ENCODE measurements around the gene CEL.
"Not testable (repeated sequence)": the region's sequence is repeated elsewhere in the genome, so short reads cannot be mapped to it uniquely, and the experiment has no call there.

Gene CEL

GRCh38 chr9:133061764-133062145, at the start of gene CEL:
Gene CEL (plus strand): TSS chr9:133061981. CDS start chr9:133062003, 22 bp downstream.
- not testable (repeated sequence) for DNase-seq (ENCODE audit: low read depth); H3K4me3 ChIP-seq (ENCODE audit: low read depth, low read length)

GRCh38 chr9:133014696-133015095, 47.1 kb upstream of the CEL start:
- no peak overlapping the region for H3K4me3 ChIP-seq (ENCODE audit: low read depth, low read length)

GRCh38 chr9:133023117-133023890, 38.5 kb upstream of the CEL start:
- no peak for DNase-seq (ENCODE audit: low read depth)
- no peak overlapping the region for H3K4me3 ChIP-seq (ENCODE audit: low read depth, low read length)
- TF ChIP-seq CTCF (conservative IDR thresholded peaks at IDR 0.05; ENCODE audit: low read depth, low read length): no peak

More at GRCh38 chr9:133014696-133015095, 47.1 kb upstream of the CEL start:
- no peak for DNase-seq (ENCODE audit: low read depth)
- no peak for TF ChIP-seq CTCF (conservative IDR thresholded peaks at IDR 0.05; ENCODE audit: low read depth, low read length)

GRCh38 chr9:133026426-133026825, 35.4 kb upstream of the CEL start:
- no peak overlapping the region for H3K4me3 ChIP-seq (ENCODE audit: low read depth, low read length)
- TF ChIP-seq CTCF (conservative IDR thresholded peaks at IDR 0.05; ENCODE audit: low read depth, low read length): no peak
- no peak for DNase-seq (ENCODE audit: low read depth)

GRCh38 chr9:133027134-133027533, 34.6 kb upstream of the CEL start:
- no peak overlapping the region for H3K4me3 ChIP-seq (ENCODE audit: low read depth, low read length)
- TF ChIP-seq CTCF (conservative IDR thresholded peaks at IDR 0.05; ENCODE audit: low read depth, low read length): no peak
- no peak for DNase-seq (ENCODE audit: low read depth)

- no peak for TF ChIP-seq CTCF (conservative IDR thresholded peaks at IDR 0.05; ENCODE audit: low read depth, low read length)
- no peak overlapping the region for H3K4me3 ChIP-seq (ENCODE audit: low read depth, low read length)
- DNase-seq (ENCODE audit: low read depth): no peak
Observed at GRCh38 chr9:133028221-133028620, 33.6 kb upstream of the CEL start.

GRCh38 chr9:133029994-133030316, 31.8 kb upstream of the CEL start:
- no peak for DNase-seq (ENCODE audit: low read depth)
- H3K4me3 ChIP-seq (ENCODE audit: low read depth, low read length): peak overlapping the region; percentile 93
- TF ChIP-seq CTCF (conservative IDR thresholded peaks at IDR 0.05; ENCODE audit: low read depth, low read length): no peak

Measured in choroid plexus epithelial cell (primary cell).